NAMALWA (cell line): Measurements from ENCODE around the gene CSN2.
"Not testable (repeated sequence)": the region's sequence is repeated elsewhere in the genome, so short reads cannot be mapped to it uniquely, and the experiment has no call there.

Experiments used
- DNase-seq: peaks from one replicate; pipeline ENCODE4 v3.0.0-alpha.2; 2015; ENCODE audit warnings: low spot score

Gene CSN2

GRCh38 chr4:69965628-69966027 lies at the start of gene CSN2:
CSN2 (minus strand) TSS chr4:69965728; CDS start chr4:69960995, 4,733 bp downstream.
- no peak for DNase-seq

- no peak for DNase-seq
Measured at GRCh38 chr4:70008771-70009170, 43.2 kb upstream of the CSN2 start.

- no peak for DNase-seq
Measured at GRCh38 chr4:70002507-70002906, 37.0 kb upstream of the CSN2 start.

- DNase-seq, result no peak
Measured at GRCh38 chr4:70000711-70001110, 35.2 kb upstream of the CSN2 start.

- DNase-seq, result no peak
Measured at GRCh38 chr4:69999420-69999819, 33.9 kb upstream of the CSN2 start.

- no peak for DNase-seq
Measured at GRCh38 chr4:69995526-69996016, 30.0 kb upstream of the CSN2 start, which contains the start of gene STATH. STATH (plus strand) TSS chr4:69995966; CDS start chr4:69998438, 2,472 bp downstream.

- DNase-seq, result no peak
Measured at GRCh38 chr4:69994782-69995181, 29.3 kb upstream of the CSN2 start.

GRCh38 chr4:69991016-69991415 lies 25.5 kb upstream of the CSN2 start:
- no peak for DNase-seq

- DNase-seq, result no peak
Measured at GRCh38 chr4:69986663-69987062, 21.1 kb upstream of the CSN2 start.

GRCh38 chr4:69984030-69984443 lies 18.5 kb upstream of the CSN2 start:
- DNase-seq, result no peak

GRCh38 chr4:69977582-69977981 lies 12.1 kb upstream of the CSN2 start:
- DNase-seq, result no peak

GRCh38 chr4:69974631-69975030 lies 9.1 kb upstream of the CSN2 start:
- no peak for DNase-seq

- no peak for DNase-seq
Measured at GRCh38 chr4:69970071-69970470, 4.5 kb upstream of the CSN2 start.

GRCh38 chr4:69957209-69957608 lies 8.3 kb downstream of the CSN2 start:
- no peak for DNase-seq

GRCh38 chr4:69951602-69952001 lies 13.9 kb downstream of the CSN2 start:
- DNase-seq, result no peak

- no peak for DNase-seq
Measured at GRCh38 chr4:69936566-69936965, 29.0 kb downstream of the CSN2 start.

GRCh38 chr4:69934150-69934549 lies 31.4 kb downstream of the CSN2 start:
- no peak for DNase-seq

GRCh38 chr4:69930768-69931167 lies 34.8 kb downstream of the CSN2 start, which contains the start of gene CSN1S1:
CSN1S1 (plus strand) TSS chr4:69931068; CDS start chr4:69932556, 1,488 bp downstream.
- no peak for DNase-seq

GRCh38 chr4:69923782-69924410 lies 41.6 kb downstream of the CSN2 start:
- DNase-seq, result not testable (repeated sequence)

GRCh38 chr4:69920874-69921273 lies 44.7 kb downstream of the CSN2 start:
- no peak for DNase-seq

GRCh38 chr4:69910016-69910782 lies 55.3 kb downstream of the CSN2 start:
- DNase-seq, result no peak

GRCh38 chr4:69909195-69909594 lies 56.3 kb downstream of the CSN2 start:
- no peak for DNase-seq

- no peak for DNase-seq
Measured at GRCh38 chr4:69907151-69907550, 58.4 kb downstream of the CSN2 start.
